Measurements from ENCODE around the gene PLPP4. TPM values are rescaled to one million over a fixed set of nuclear protein-coding genes. Genes with fewer than 3 reads are reported as not detected.
A peak's percentile ranks its signal among the peaks of the same experiment; 100 is the strongest.

Gene PLPP4
- 2.6 and 14.7 TPM in 2 replicates for total RNA-seq (2014; rRNA removed; shearing (Covaris generic))

DNA sequence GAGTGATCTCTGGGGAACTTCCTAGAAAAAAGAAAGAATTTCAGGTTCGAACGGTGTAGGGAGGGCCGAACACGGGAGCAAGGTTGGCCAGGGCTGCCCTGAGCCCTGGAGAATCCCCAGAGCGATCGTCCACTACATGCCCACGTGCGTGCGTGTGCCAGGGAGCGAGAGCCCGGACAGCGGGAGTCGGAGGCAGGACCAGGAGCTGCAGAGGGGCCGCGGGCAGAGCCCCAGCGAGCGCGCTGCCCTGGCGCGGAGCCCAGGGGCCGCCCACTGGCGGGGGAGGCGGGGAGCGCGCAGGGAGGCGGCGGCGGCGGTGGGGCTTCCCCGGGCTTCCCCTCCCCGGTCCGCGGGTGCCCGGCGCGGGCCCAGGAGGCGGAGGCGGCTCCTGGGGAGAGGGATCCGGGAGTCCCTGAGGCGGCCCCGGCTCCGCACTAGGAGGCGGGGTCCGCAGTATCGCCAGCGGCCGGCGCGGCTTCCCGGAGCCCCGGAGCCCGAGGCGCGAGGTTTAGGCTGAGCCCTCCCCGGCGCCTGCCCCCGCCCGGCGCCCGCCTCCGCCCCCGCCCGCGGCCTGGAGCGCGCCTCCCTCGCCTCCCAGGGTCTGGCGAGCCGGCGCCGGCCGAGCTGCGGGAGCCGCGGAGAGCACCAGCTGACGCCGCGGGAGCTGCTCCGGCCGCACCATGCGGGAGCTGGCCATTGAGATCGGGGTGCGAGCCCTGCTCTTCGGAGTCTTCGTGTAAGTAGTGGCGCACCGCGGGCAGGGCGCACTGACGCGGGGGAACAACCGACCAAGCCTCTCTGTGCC, at the start of gene PLPP4:
Gene PLPP4, plus strand, starts transcription at position 602 of the 805 bp plus-strand sequence. Its CDS starts 79 bp downstream, at position 681.
- no peak for DNase-seq (ENCODE audit: low spot score)

DNA sequence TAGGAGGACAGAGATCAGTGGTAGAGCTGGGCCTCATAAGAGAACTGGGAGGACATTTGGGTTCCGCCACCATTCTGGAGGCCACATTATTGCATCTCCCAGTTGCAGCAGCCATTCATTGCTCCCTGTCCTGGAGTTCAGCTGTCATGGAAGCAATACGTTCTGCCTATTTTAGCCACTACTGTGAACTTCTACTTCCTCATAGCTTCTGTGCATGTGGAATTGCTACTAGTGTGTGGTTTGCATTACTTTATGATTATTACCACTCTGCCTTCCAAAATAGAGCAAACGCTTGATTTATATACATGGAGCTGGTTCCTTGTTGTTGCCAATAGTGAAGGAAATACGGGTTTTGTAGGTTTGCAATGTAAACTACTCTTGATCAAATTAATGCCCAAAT, 47.2 kb upstream of the PLPP4 start:
- no peak for DNase-seq (ENCODE audit: low spot score)

DNA sequence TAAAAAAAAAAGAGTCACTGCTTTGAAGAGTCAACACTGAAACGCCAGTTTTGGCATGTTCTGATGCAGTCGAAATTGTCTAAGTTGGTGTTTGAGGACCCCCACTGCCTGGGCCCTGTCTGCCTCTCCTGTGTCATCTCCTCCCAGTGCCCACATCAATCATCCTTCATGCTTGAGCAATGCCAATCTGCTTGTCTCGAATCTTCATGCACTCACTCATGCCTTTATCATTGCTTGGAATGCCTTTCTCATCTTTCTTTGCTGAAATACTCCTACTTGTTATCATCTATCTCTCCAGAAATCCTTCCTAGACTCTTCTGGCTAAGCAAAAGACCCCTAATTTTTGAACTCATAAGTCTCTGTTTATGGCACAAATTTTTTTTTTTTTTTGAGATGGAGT, 42.1 kb upstream of the PLPP4 start:
- no peak for DNase-seq (ENCODE audit: low spot score)

DNA sequence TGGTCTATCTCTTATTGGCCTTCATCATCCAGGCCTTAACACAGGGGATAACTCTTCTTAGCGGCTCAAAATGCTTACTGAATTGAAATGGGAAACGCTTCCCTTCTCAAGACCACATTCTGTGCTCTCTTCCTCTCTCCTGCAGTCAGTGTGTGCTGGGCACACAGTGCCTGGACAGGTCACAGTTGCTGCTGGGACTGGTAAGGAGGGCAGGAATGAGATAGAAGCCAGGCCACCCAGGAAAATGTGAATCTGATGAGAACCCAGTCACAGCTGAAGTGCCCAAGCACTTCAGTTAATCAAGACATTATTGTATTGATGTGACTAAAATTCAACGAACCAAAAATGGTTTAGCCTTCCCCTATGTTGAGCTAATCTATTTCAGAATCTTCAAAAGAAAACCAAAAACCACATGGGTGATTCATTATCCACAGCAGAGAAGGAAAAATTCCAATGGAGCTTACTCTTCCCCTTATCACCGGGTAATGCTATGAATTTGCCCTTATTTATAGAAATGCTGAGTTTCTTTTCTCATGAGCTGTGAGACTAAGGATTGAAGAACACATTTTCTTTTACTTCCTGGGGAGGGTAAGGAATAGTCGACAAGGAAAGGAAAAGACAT, 41.2 kb upstream of the PLPP4 start:
- peak; percentile 69 for DNase-seq (ENCODE audit: low spot score)

DNA sequence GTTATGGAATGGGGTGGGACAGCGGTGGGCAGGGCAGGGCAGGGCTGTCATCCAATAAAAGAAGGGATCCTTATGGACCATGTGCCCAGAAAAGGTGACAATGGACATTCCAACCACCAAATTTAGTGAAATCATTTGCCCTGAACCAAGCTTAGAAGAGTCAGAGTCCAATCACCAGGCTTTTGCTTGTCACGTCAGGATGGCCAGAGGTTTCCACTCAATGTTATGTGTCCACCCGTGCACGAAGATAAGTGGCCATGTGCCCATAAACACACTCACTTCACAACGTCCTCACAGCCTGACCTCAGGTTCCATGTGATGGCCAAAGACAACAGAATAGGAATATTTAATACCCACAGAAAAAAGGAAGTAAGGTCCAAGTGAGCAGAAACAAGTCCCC, 36.6 kb upstream of the PLPP4 start:
- no peak for DNase-seq (ENCODE audit: low spot score)

DNA sequence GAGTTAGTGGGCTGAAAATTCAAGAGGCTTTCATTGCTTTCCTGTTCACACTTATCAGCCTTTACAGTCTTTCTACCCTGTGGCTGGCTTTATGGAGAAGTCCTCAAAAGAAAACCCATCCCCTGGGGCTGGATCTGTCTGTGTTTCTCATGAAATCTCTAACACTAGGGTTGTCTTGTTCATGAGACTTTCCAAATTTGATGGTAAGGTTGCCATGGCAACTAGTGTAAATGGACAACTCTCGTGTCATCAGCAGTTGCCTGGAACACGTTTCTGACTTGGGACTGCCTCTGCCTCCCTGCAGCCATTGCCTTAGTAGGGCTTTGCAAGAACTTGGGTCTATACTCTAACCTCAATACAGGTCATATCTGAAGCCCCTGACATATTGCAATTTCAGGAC, 35.8 kb upstream of the PLPP4 start:
- no peak for DNase-seq (ENCODE audit: low spot score)

DNA sequence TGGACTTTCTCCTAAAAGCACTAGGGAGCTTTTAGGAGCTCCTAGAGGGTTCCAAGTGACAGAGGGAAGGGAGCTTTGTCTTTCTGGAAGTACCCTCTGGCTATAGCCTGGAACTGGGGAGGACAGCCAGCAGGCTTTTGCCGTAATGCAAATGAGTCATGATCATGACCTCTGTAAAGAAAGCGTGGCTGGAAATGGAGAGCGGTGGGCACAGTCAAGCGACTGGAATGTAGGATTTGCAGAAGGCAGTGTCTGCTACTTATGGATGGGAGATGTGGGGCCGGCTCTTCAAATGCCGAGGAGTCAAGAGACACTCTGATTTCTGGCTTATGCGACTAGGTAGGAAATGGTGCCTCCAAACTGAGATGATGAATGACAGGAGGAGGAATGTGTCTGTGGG, 34.6 kb upstream of the PLPP4 start:
- DNase-seq (ENCODE audit: low spot score): peak; percentile 60

DNA sequence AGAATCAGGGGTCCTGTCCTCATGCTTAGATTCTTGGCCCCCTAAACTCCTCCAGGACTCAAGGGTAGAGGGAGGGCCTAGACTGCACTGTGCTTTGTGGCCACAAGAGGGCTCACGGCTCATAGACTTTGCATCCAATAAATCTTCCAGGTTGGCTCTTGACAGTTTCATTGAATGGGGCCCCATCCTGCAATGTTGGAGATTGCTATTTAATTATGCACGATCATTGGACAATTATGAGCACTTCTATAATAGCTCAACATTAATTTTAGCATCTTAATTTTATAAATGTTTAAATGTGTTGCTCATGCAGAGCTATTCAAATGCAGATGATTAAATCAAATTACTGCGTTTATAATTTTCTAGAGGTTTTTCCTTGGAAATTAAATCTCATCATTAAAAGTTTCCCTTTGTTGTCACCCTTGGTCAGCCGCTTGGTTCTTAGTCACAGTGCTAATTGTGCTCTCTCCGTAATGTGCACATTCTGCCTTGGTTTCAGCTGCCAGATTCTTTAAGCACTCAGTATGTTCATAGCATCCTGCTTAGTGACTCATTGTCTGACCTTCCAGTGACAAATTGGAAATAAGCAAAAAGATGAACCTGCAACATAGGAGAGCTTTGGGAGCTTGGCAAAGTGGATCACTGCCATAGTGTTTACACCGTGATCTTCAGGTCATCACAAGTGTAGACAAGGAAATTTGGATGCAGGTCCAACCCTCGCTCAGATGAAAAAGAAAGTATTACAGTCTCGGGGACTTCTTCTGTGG, 33.4 kb upstream of the PLPP4 start:
- DNase-seq (ENCODE audit: low spot score): peak; percentile 59

DNA sequence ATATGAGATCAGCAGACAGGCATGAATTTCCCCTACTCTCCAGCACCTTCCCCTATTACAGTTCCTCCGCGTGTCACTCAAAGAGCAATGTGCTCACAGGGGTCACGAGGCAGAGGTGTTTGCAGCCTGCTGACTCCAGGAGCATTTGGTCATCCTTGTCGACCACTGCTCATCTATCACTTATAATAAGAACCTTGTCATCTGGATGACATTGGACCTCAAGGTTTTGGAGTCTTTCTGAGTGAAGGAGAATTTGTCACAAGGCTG, 32.9 kb upstream of the PLPP4 start:
- no peak for DNase-seq (ENCODE audit: low spot score)

DNA sequence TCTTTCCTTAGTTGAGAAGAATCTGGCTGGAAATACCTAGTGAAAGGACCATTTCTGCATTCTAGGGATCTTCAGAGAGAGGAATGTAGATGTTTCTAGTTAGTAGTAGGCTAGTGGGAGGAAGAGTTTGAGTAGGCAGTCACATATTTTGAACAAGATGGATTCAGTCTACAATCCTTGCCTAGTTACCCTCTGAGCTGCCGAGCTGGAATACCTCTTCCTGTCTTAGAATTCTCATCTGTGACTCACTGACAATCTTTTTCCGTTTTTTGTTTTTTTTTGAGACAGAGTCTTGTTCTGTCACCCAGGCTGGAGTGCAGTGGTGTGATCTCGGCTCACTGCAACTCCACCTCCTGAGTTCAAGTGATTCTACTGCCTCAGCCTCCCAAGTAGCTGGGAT, 30.7 kb upstream of the PLPP4 start:
- no peak for DNase-seq (ENCODE audit: low spot score)

DNA sequence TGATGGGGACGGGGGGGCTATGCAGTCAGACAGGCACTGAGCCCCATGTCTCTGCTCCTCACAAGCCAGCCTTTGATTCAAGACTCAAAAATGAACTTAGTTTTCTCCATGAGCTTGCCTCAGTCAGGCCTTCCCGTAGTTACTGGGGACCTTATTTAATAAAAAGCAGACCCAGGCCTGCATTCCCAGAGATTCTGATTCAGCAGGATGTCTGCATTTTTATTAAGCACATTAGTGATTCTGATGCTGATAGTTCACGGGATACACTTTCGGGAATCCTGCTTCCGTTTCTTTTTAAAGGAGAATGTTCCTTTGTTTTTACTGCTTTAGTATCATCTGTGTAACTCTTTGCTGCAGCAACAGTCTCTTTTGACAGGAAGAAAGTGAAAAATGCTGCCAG, 28.3 kb upstream of the PLPP4 start:
- no peak for DNase-seq (ENCODE audit: low spot score)

DNA sequence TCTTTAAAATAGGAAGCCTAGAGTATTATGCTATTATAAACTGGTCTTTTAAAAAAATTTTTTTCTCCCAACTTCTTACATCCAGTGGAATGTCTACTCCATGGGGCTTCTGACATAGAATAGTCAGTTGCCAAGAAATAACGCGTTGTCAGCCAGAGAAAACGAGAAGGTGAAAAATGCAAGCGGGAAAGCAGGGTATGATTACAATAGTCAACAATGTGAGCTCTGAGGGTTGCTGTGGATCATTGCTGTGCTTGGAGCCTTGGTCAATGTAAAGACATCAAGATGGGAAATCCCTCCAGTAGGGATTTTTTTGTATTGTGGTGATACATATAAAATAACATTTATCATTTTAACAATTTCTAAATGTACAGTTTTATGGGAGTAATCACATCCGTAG, 27.6 kb upstream of the PLPP4 start:
- no peak for DNase-seq (ENCODE audit: low spot score)

DNA sequence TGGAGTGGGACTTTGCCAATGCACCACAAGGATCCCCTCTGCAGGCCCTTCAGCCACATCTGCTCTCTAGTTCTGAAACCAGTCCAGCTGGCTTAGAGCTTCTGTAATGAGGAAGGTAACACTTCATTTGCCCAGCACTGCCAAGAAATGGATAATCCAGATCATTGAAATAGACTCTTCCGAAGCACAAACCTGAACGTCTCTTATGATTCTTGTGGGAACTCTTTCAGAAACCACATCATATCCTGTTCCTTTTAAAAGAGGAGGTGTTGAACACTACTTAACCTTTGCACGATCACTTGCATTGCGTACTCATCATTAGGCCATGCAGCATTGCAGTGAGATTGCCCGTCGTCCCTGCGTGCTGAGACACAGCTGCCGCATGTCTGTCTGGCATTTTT, 25.8 kb upstream of the PLPP4 start:
- DNase-seq (ENCODE audit: low spot score): no peak

DNA sequence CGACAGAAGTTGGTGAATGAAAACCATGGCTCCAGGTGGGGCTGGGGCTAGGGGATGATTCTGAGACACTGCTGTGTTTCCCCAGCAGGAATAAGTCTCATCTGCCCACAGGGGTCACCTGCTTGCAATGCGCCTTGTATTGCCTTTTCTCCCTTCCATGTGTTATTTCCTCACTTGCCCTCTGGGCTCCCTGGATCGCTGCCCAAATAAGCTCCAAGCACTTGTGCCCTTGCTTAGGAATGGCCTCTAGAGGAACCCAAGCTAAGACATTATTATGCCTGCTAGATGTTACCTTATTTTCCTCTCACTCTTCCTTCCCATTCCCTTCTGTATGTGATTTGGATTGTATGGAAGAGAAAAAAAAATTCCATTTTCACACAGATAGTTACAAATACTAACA, 24.8 kb upstream of the PLPP4 start:
- no peak for DNase-seq (ENCODE audit: low spot score)

DNA sequence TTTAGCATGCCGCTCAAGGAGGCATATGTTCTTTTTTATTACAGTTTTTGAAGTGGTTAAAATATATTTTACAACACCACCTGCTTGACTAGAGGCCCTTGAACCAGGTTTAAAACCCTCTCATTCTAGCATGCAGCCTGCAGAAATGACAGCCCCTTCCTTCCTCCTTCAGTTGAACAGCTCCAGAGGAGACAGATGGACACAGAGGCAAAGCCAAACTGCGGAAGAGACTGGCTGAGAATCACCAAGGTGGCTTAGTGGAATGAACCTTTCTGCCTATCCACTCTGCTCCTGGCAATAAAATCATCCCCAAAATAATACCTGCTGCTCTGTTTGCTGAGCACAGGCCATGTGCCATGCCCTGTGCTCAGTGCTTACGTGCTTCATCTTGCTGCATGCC, 23.9 kb upstream of the PLPP4 start:
- DNase-seq (ENCODE audit: low spot score): no peak

DNA sequence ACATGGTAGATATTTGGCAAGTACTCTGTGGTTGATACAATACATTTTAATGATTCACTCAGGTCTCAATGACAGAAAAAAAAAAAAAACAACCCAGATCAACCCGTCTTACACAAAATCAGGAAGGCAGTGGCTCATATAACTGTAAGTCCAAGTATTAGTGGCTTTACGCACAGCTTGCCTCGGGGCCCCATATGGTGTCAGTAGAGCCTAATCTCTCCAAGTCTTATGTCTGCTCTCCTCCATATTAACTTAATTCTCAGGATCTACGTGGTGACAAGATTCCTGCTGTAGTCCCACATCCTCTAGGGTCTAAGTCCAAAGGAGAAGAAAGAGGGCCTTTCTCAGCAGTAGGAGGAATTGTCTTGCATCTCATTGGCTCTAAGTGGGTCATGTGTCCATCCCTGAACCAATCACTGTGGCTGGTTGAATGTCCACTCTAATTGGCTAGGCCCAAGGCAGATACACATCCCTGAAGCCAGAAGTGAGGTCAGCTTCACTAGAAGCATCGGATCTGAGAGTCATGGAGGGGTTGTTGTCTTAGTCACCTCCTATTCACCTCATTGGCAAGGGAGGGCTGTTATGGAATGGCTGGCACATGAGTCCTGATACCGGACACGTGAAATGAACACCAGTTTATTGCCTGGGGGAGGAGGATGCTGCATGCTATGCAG, 20.5 kb upstream of the PLPP4 start:
- peak; percentile 23 for DNase-seq (ENCODE audit: low spot score)

DNA sequence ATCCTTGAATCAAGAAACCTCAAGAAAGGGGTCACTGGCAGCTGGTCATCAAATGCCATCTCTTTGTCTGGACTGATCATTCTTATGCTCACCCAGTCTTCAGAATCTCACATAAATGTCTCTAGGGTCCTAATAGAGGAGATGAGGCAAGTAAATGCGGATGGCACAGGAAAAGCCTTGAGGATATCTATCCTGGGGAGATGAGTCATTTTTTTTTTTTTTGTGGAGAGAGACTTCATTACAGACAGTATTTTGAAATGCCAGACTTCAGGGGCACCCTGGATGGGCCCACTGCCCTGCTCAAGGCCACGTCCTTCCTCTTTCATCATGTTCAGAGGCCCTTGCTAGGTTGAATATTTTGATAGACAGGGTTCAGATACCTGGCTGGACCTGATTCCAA, 19.5 kb upstream of the PLPP4 start:
- DNase-seq (ENCODE audit: low spot score): no peak

DNA sequence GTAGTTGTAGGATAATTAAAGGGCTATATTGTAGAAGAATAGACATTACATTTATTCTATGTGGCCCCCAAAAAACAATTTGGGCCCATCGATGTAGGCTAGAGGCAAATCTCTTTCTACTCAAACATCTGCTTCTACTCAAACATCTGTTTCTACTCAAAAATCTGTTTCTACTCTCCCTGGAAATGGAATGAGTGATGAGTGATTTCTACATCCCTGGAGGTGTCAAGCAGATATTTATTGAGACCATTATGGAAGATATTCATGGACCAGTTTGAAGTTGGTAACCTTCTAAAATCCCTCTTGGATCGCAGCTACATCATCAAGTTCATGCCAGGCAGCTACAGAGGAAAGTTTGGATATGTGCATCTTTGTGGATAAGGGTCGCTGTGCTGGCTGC, 5.1 kb upstream of the PLPP4 start:
- no peak for DNase-seq (ENCODE audit: low spot score)

DNA sequence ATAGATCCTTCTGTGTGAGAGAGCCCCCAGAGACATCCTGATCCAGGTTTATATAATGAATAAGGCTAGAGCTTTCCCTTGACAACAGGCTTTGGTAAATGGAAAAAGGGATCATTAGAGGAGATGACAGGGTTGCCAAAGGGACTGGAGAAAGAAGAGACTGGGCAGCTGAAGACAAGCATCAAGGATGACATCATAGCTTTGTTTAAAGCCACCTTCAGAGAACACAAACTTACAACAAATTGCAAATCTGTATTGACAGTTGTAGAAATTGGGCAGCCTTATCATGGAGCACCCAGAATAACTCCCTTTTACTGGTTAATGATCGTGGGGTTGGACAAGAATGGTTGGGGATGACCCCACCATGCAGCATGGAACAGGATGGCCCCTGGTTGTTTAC, 3.7 kb upstream of the PLPP4 start:
- no peak for DNase-seq (ENCODE audit: low spot score)

DNA sequence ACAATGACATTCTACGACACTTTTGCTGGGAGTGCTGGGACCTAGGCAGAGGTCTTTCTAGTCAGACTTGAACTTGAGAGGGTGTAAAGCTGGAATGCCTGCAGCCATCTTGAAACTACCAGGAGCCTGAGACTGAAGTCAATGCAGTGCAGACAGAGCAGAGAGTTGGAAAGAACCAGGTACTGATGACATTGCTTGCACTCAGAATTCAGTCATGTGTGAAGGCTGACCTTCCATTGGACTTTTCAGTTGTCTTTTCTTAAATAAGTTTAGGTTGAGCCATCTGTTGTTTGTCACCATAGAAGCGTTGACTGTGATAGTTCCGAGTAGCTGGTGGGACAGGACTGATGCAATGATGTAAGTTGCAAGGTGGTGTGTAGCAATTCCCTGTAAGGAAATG, 3.1 kb upstream of the PLPP4 start:
- DNase-seq (ENCODE audit: low spot score): no peak

DNA sequence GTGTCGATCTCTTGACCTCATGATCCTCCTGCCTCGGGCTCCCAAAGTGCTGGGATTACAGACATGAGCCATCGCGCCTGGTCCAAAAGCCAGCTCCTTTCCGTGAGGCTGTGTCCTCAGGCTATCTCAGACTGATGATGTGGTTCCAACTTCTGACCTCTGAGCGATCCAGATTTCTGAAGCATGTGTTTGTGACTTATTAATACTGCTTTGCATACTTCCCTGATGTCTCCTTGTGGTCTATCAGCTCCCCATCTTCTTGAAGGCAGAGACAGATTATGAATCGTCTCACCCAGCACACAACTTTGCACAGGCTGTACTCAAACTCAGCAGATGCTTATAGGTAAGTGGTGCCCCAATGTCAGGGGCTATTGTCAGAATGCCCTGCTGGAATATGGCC, 2.0 kb upstream of the PLPP4 start:
- no peak for DNase-seq (ENCODE audit: low spot score)

DNA sequence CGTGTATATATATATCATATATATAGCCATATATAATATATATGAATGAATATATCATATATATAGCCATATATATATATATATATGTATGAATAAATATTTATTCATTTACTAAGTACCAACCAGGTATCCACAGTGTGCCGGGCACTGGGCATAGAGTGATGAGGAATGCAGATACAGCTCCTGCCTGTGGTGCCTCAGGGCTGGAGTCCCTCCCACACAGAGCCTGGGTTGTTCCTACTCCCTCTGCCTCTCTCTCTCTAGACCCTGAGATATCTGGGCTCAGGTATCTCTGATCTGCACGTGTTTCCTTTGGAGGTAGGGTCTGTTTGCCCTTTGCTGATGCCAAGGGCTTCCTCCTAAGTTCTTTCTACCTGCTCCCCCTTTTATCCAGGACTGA, 1.4 kb upstream of the PLPP4 start:
- DNase-seq (ENCODE audit: low spot score): no peak

All from H4 (cell line).